Immature natural killer cell (primary cell): ENCODE measurements around the gene RBM23. TPM values are rescaled to one million over a fixed set of nuclear protein-coding genes. Genes with fewer than 3 reads are reported as not detected.
"Not testable (repeated sequence)": the region's sequence is repeated elsewhere in the genome, so short reads cannot be mapped to it uniquely, and the experiment has no call there.

Experiments used
- DNase-seq, 3 donors: peaks; one replicate each; pipeline ENCODE4 v3.0.0; 2022; ENCODE audit warnings: mixed read lengths in 1 of 3
- H3K27ac Mint-ChIP-seq, 6 donors: one replicate each; pipeline ENCODE4 v1.8.0; 2020; ENCODE audit warnings: mixed read lengths in 6 of 6, mild to moderate bottlenecking in 5 of 6, inconsistent platforms in 4 of 6, moderate library complexity in 3 of 6
- H3K27me3 Mint-ChIP-seq, 3 donors: one replicate each; pipeline ENCODE4 v1.8.0; 2020 to 2021; ENCODE audit warnings: low read depth in 3 of 3, mild to moderate bottlenecking in 3 of 3, mixed read lengths in 3 of 3, moderate library complexity in 3 of 3, inconsistent platforms in 1 of 3
- H3K36me3 Mint-ChIP-seq, 3 donors: one replicate each; pipeline ENCODE4 v1.8.0; 2020; ENCODE audit warnings: mixed read lengths in 3 of 3, inconsistent platforms in 2 of 3, mild to moderate bottlenecking in 2 of 3
- H3K4me1 Mint-ChIP-seq, 2 donors: one replicate each; pipeline ENCODE4 v1.8.0; 2020; ENCODE audit warnings: inconsistent platforms in 2 of 2, mild to moderate bottlenecking in 2 of 2, mixed read lengths in 2 of 2, moderate library complexity in 1 of 2
- H3K4me3 Mint-ChIP-seq, 5 donors: one replicate each; pipeline ENCODE4 v1.8.0; 2020; ENCODE audit warnings: mild to moderate bottlenecking in 5 of 5, mixed read lengths in 5 of 5, inconsistent platforms in 3 of 5, moderate library complexity in 3 of 5
- H3K9me3 Mint-ChIP-seq, 6 donors: one replicate each; pipeline ENCODE4 v1.8.0; 2020; ENCODE audit warnings: mild to moderate bottlenecking in 6 of 6, mixed read lengths in 6 of 6, inconsistent platforms in 4 of 6, moderate library complexity in 3 of 6
- polyA plus RNA-seq, 3 donors: library from polyadenylated mRNA; unstranded; fragments of 300-500 nt; fragmentation: Illumina TruSeq; gene quantifications; one replicate each; pipeline ENCODE4 v1.2.3, GENCODE V29; 2021

The RBM23 gene
- polyA plus RNA-seq, 3 donors from 2014 or later: 80.9 to 91.9 (median 85.5) TPM

DNA sequence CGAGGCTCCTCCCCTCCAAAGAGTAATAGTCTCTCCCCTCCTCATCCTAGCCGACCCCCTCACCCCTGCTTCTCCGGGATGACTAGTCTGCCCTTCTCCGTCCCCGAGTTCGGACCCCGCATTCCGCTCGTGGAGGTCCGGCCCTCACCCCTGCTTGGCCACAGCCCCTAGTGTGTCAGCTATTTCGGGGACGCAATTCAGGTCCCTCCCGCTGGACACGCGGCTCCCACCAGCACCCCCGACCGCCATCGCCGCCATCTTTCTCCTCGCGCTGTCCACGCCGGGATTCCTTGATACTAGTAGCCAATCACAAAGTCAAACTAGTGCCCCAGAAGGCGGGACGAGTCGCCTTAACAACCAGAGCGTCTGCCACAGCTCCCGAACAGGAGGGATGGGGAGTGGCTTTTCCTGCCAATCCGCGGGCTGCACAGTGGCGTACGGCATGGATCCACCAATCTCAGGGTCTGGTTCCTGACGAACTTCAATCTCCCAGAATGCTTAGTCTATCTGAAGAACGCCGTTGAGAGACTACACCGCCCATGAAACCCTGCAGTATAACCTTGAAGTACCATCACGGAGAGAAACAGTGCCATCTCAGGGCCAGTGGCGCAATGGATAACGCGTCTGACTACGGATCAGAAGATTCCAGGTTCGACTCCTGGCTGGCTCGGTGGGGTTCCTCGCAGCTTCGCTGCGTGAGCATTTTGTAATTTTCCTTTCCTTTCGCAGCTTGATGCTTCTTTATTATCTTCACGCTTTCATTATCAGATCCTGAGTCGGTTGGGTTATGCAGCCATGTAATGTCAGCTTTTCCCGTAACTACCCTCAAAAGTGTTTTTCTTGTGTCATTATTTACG, 10.4 kb upstream of the RBM23 start, which contains the start of gene PRMT5:
TSS of gene PRMT5 (minus strand) at position 273 of the 857 bp plus-strand sequence. CDS start at position 258, 15 bp downstream.
- Mint-ChIP-seq H3K9me3 (no peaks in the 10 kb centered on the region), H3K36me3 (peaks cover 0 to 10% (median 7%) of the 10 kb centered on the region in 3 donors), H3K27ac (no peak within 1 kb of the TSS), H3K27me3 (peaks cover 0 to 5% (median 5%) of the 10 kb centered on the region in 3 donors), H3K4me1 (peaks cover 4% of the 10 kb centered on the region in 2 donors), H3K4me3 (no peak within 1 kb of the TSS)
- peak; percentile 96 to 98 (median 98) for DNase-seq

DNA sequence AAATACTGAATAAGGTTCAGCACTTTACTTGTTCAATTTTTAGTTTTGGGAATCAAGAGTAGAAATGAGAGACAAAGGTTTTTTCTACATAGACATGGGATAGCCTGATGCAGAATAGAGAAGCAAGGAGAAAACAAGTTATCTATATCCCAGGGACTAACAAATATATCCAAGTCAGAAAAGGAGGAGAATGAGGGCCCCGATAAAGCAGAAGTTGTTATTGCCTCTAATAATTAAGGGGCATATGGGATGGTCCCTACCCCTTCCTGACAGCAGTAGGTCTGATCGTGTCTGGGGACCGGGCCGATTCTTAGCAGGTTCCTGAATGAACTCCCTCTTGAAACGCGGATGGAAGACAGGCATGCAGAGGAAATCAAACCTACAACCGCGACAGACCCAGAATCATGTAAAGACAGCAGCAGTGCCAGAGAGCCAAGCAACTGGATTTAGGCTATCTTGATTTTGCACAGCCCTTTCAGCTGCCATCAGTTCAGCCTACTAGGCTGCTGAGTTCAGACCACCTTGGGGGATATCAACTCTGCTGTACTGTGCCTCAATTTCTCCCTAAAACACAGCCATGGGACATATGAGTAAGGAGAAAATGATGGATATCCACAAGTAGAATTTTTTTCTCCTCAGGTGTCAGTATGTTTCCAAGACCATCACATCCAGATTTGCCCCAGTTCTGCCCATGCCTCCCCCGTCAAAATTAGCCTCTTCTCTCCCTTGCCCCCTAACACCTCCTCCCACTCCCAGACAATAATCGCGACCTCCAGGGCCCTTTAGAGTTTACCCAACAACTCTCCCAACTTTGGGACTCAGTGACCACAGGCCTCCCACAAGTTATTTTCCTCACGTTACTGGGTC, 9.5 kb upstream of the RBM23 start:
- H3K27me3 Mint-ChIP-seq: peaks cover 0 to 5% (median 5%) of the 10 kb centered on the region in 3 donors
- H3K4me1 Mint-ChIP-seq: peaks cover 4% of the 10 kb centered on the region in 2 donors
- peaks cover 0 to 18% (median 7%) of the 10 kb centered on the region in 3 donors for H3K36me3 Mint-ChIP-seq
- H3K27ac Mint-ChIP-seq: no peak overlapping the region
- no peak overlapping the region for H3K4me3 Mint-ChIP-seq
- no peak for DNase-seq
- no peaks in the 10 kb centered on the region for H3K9me3 Mint-ChIP-seq

DNA sequence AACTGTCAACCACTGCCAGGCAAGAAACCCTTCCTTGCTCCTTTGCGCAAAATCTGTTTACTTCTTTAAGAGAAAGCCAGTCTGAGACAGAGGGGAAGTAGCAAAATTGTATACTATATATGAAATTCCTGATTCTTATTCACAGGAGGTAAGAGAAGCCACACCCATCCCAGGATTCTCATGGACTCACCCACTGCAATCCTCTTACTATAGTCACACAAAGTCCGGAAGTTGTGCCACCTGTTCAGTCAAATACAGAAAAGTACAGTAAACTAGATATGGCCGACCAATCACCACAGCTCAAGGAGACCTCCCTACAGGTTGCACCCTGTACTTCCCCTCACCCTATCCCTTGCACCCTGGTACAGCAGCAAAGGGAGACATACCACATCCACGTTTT, 7.4 kb upstream of the RBM23 start:
- no peak overlapping the region for H3K27ac Mint-ChIP-seq
- H3K4me3 Mint-ChIP-seq: peak overlapping the region in 1 of 5 donors; percentile 7
- DNase-seq: no peak
- peaks cover 4 to 31% (median 23%) of the 10 kb centered on the region in 3 donors for H3K36me3 Mint-ChIP-seq
- H3K4me1 Mint-ChIP-seq: no peaks in the 10 kb centered on the region
- no peaks in the 10 kb centered on the region for H3K9me3 Mint-ChIP-seq
- H3K27me3 Mint-ChIP-seq: peaks cover 0 to 5% (median 2%) of the 10 kb centered on the region in 3 donors

DNA sequence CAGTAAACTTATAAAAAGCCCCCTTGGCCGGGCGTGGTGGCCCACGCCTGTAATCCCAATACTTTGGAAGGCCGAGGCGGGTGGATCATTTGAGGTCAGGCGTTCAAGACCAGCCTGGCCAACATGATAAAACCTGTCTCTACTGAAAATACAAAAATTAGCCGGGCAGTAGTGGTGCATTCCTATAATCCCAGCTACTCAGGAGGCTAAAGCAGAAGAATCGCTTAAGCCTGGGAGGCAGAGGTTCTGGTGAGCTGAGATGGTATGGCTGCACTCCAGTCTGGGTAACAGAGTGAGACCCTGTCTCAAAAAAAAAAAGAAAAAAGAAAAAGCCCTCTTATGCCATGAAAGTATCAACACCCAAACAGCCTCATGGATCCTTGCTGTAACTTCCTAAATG, 6.6 kb upstream of the RBM23 start:
- DNase-seq: no peak
- Mint-ChIP-seq H3K27ac (no peak overlapping the region), H3K9me3 (no peaks in the 10 kb centered on the region), H3K4me1 (no peaks in the 10 kb centered on the region), H3K27me3 (peaks cover 0 to 5% (median 0%) of the 10 kb centered on the region in 3 donors), H3K4me3 (no peak overlapping the region), H3K36me3 (peaks cover 4 to 37% (median 25%) of the 10 kb centered on the region in 3 donors)

DNA sequence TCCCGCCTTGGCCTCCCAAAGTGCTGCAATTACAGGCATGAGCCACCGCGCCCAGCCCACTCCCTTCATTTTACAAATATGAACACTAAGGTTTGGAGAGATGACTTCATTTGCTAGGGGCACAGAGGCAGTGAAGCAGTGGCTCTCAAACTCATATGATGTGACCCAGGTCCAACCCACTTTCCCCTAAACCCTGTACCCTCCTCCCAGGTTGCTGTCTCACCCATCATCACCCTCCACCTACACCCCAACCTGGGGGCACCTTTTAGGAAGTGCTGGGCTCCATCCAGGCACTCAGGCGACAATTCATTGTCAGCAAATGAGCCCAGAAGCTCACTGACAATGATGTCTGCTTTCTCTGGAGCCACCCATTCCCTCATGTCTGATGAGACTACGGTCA, 4.8 kb upstream of the RBM23 start:
- Mint-ChIP-seq H3K36me3 (peaks cover 4 to 37% (median 25%) of the 10 kb centered on the region in 3 donors), H3K4me1 (peaks cover 12 to 13% of the 10 kb centered on the region in 2 donors), H3K4me3 (no peak overlapping the region), H3K27me3 (peaks cover 5 to 10% (median 5%) of the 10 kb centered on the region in 3 donors), H3K9me3 (no peaks in the 10 kb centered on the region), H3K27ac (peak overlapping the region in 1 of 6 donors; percentile 24)
- no peak for DNase-seq

DNA sequence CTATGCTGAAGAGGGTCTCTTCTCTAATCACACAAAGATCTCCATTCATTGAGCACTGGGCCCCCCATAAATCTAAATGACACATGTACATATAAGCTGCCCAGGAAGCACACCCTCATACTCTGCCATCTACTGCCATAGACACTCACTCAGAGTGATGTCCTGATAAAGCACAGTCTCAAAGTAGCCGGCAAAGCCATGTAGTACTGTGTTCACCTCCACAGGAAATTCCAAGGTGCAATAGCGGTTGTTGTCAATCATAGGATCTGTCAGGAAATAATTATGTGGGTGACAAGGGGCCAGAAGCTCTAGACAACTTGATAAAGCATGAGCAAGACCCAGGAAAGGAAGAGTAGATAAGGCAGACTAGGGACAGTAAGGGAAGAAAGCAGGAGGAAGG, 3.3 kb upstream of the RBM23 start:
- peaks cover 4 to 37% (median 25%) of the 10 kb centered on the region in 3 donors for H3K36me3 Mint-ChIP-seq
- peaks cover 13 to 16% (median 13%) of the 10 kb centered on the region in 3 donors for H3K27me3 Mint-ChIP-seq
- H3K9me3 Mint-ChIP-seq: no peaks in the 10 kb centered on the region
- peaks cover 26 to 28% of the 10 kb centered on the region in 2 donors for H3K4me1 Mint-ChIP-seq
- DNase-seq: no peak
- H3K4me3 Mint-ChIP-seq: no peak overlapping the region
- H3K27ac Mint-ChIP-seq: no peak overlapping the region

DNA sequence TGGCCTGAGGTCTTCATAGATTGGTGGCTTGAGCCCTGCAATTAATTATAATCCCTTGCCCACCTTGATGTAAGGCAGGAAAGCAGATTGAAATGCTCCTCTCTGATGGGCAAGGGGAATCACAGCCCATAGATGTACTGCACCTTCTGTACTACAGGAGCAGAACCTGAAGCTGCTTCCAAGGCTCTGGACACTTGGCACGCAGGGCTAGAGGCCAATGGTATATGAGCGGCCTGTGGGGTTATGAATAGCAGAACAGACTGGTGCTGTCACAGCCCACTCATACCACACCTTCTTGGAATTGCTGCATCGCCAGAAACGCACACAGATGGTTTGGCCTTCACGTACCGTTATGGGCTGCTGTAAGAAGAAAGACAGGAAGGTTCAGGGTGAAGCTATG, 1.7 kb upstream of the RBM23 start:
- Mint-ChIP-seq H3K27ac (peak overlapping the region in 5 of 6 donors; percentile 12 to 100 (median 100)), H3K36me3 (peaks cover 4 to 35% (median 17%) of the 10 kb centered on the region in 3 donors), H3K4me1 (peaks cover 32 to 44% of the 10 kb centered on the region in 2 donors), H3K4me3 (no peak overlapping the region), H3K9me3 (no peaks in the 10 kb centered on the region), H3K27me3 (peaks cover 13% of the 10 kb centered on the region in 3 donors)
- DNase-seq: no peak

DNA sequence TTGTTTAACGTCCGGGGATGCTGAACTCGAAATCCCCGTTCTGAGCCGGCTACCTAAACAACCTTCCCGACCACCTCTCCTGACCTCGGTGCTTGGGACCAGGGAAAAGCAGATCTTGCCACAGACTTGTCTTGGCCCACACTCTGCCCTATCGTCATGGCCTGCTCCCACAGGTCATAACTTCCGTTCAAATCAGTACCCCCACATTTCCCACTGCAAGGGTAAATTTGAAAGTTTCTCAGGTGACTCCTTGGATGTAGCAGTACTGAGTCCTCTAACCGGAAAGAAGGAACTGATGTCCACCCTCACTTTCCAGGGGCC, 612 bp upstream of the RBM23 start:
- H3K4me3 Mint-ChIP-seq: peak overlapping the region; percentile 94 to 99 (median 95)
- DNase-seq: no peak
- no peaks in the 10 kb centered on the region for H3K9me3 Mint-ChIP-seq
- peak overlapping the region; percentile 99 to 100 (median 100) for H3K27ac Mint-ChIP-seq
- peaks cover 32 to 48% of the 10 kb centered on the region in 2 donors for H3K4me1 Mint-ChIP-seq
- peaks cover 4 to 30% (median 17%) of the 10 kb centered on the region in 3 donors for H3K36me3 Mint-ChIP-seq
- H3K27me3 Mint-ChIP-seq: peaks cover 11 to 13% (median 13%) of the 10 kb centered on the region in 3 donors

DNA sequence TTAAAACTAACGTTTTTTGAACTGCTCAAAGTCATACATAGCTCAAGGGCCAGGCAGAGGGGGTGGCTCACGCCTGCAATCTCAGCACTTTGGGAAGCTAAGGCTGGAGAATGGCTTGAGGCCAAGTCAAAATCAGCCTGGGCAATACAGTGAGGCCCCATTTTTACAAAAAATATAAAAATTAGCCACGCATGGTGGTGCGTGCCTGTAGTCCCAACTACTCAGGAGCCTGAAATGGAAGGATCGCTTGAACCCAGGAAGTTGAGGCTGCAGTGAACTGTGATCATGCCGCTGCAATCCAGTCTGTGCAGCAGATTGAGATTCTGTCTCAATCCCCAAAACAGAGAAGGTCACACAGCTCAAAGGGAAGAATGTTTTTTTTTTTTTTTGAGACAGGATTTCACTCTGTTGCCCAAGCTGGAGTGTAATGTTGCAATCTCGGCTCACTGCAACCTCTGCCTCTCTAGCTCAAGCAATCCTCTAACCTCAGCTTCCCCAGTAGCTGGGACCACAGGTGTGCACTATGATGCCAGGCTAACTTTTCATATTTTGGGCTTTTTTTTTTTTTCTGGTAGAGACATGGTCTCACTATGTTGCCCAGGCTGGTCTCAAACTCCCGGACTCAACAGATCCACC, 2.9 kb downstream of the RBM23 start:
- Mint-ChIP-seq H3K4me1 (peaks cover 40 to 63% of the 10 kb centered on the region in 2 donors), H3K36me3 (peaks cover 0 to 12% (median 0%) of the 10 kb centered on the region in 3 donors), H3K4me3 (peak overlapping the region in 2 of 5 donors; percentile 8 to 13), H3K9me3 (no peaks in the 10 kb centered on the region), H3K27me3 (peaks cover 11 to 14% (median 13%) of the 10 kb centered on the region in 3 donors), H3K27ac (peak overlapping the region in 4 of 6 donors; percentile 46 to 100 (median 74))
- no peak for DNase-seq

DNA sequence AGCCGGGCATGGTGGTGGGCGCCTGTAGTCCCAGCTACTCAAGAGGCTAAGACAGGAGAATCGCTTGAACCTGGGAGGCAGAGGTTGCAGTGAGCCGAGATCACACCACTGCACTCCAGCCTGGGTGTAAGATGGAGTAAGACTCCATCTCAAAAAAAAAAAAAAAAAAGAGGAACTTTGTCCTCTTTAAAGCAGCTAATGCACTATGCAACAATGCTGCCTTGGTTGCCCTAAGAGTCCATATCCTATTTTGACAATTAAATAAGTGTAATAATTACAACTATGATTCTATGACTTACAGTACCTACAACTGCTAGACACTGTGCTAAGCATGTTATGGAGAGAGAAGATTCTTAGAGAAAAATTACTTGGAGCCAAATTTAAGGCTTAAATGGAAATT, 4.1 kb downstream of the RBM23 start:
- H3K4me1 Mint-ChIP-seq: peaks cover 39 to 61% of the 10 kb centered on the region in 2 donors
- not testable (repeated sequence) for DNase-seq, H3K4me3 Mint-ChIP-seq, H3K9me3 Mint-ChIP-seq, H3K36me3 Mint-ChIP-seq
- H3K27ac Mint-ChIP-seq: peak overlapping the region in 2 of 6 donors; percentile 20 to 34
- H3K27me3 Mint-ChIP-seq: peaks cover 11 to 14% (median 13%) of the 10 kb centered on the region in 3 donors

DNA sequence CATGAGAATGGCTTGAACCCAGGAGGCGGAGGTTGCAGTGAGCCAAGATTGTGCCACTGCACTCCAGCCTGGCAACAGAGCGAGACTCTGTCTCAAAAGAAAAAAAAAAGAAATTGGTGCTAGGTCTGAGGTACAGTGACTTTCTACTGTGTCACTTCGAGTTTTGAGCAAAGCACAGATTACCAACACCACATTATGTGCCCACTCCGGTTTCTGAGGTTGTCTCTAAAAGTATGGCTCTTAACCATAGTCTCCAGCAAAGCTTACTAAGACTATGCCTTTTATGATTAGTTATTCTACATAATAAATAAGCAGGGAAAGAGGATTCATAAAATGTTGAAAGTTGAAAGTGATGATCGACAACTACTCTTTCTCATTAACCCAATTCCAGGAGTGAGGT, 8.0 kb downstream of the RBM23 start:
- no peaks in the 10 kb centered on the region for H3K9me3 Mint-ChIP-seq
- peaks cover 6 to 31% (median 18%) of the 10 kb centered on the region in 3 donors for H3K36me3 Mint-ChIP-seq
- DNase-seq: no peak
- H3K4me3 Mint-ChIP-seq: no peak overlapping the region
- no peak overlapping the region for H3K27ac Mint-ChIP-seq
- peaks cover 12 to 29% of the 10 kb centered on the region in 2 donors for H3K4me1 Mint-ChIP-seq
- peaks cover 0 to 2% (median 1%) of the 10 kb centered on the region in 3 donors for H3K27me3 Mint-ChIP-seq

DNA sequence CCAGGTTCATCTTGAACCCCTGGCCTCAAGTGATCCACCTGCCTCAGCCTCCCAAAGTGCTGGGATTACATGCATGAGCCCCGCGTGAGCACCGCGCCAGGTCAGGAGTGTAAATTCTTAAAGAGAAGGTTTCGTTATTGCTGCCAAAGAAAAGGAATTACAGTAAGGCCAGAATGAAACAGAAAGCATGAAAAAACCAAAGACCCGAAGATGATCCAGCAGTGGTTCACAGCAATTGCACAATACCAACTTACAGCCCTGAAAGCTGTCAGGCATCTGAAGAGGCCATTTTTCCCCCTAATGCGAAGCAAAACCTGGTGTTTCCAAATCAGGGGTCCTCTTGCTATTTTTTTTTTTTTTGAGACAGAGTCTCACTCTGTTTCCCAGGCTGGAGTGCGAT, 10.3 kb downstream of the RBM23 start:
- Mint-ChIP-seq H3K9me3 (no peaks in the 10 kb centered on the region), H3K4me1 (peaks cover 12 to 23% of the 10 kb centered on the region in 2 donors), H3K4me3 (no peak overlapping the region), H3K27ac (peak overlapping the region in 1 of 6 donors; percentile 31), H3K27me3 (peaks cover 0 to 2% (median 1%) of the 10 kb centered on the region in 3 donors), H3K36me3 (peaks cover 27 to 54% (median 36%) of the 10 kb centered on the region in 3 donors)
- DNase-seq: no peak

DNA sequence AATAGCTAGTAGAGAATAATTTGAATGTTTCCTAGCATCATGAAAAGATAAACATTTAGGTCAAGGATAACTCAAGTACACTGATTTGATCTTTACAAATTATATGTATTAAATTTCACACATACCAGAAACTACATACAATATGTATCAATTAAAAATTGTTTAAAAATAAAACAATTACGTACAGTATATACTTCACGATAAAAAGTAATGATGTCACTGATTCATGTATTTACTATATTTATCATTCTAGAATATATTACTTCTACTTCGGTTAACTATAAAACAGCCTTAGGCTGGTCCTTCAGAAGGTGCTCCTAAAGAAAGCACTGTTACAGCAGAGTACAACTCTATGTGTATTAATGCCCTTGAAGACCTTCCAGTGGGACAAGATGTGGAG, 11.5 kb downstream of the RBM23 start:
- Mint-ChIP-seq H3K4me3 (no peak overlapping the region), H3K36me3 (peaks cover 31 to 57% (median 37%) of the 10 kb centered on the region in 3 donors), H3K4me1 (peaks cover 11 to 21% of the 10 kb centered on the region in 2 donors), H3K27ac (no peak overlapping the region), H3K9me3 (no peaks in the 10 kb centered on the region), H3K27me3 (peaks cover 0 to 1% (median 0%) of the 10 kb centered on the region in 3 donors)
- no peak for DNase-seq
